ENCODE measurements around the gene NOL6.
A peak's percentile ranks its signal among the peaks of the same experiment; 100 is the strongest.
"Not testable (repeated sequence)": the region's sequence is repeated elsewhere in the genome, so short reads cannot be mapped to it uniquely, and the experiment has no call there.

NOL6 gene

GRCh38 chr9:33472171-33472880 is 1.4 kb downstream of the NOL6 start:
- DNase-seq: no peak

- no peak for DNase-seq
Observed at GRCh38 chr9:33471361-33471760, 2.4 kb downstream of the NOL6 start.

- DNase-seq: no peak
Observed at GRCh38 chr9:33469891-33470290, 3.8 kb downstream of the NOL6 start.

- no peak for DNase-seq
Observed at GRCh38 chr9:33468797-33469621, 4.7 kb downstream of the NOL6 start.

GRCh38 chr9:33468215-33468730 is 5.5 kb downstream of the NOL6 start:
- DNase-seq: no peak

GRCh38 chr9:33467526-33467925 is 6.2 kb downstream of the NOL6 start:
- DNase-seq: no peak

GRCh38 chr9:33466565-33467495 is 6.9 kb downstream of the NOL6 start:
- peak; percentile 76 for DNase-seq

GRCh38 chr9:33465596-33466564 is 7.8 kb downstream of the NOL6 start:
- DNase-seq: no peak

- DNase-seq: no peak
Observed at GRCh38 chr9:33465096-33465495, 8.6 kb downstream of the NOL6 start.

GRCh38 chr9:33464045-33464636 is 9.6 kb downstream of the NOL6 start:
- DNase-seq: no peak

GRCh38 chr9:33463151-33463550 is 10.6 kb downstream of the NOL6 start:
- no peak for DNase-seq

GRCh38 chr9:33461492-33461891 is 12.2 kb downstream of the NOL6 start:
- no peak for DNase-seq

GRCh38 chr9:33460854-33461253 is 12.9 kb downstream of the NOL6 start:
- no peak for DNase-seq

GRCh38 chr9:33459115-33459514 is 14.6 kb downstream of the NOL6 start:
- DNase-seq: no peak

- peak; percentile 69 for DNase-seq
Observed at GRCh38 chr9:33458444-33458843, 15.3 kb downstream of the NOL6 start.

GRCh38 chr9:33455945-33456344 is 17.8 kb downstream of the NOL6 start:
- DNase-seq: no peak

- not testable (repeated sequence) for DNase-seq
Observed at GRCh38 chr9:33455456-33455855, 18.3 kb downstream of the NOL6 start.

- DNase-seq: not testable (repeated sequence)
Observed at GRCh38 chr9:33454661-33455026, 19.1 kb downstream of the NOL6 start.

- no peak for DNase-seq
Observed at GRCh38 chr9:33453999-33454660, 19.6 kb downstream of the NOL6 start.

- DNase-seq: no peak
Observed at GRCh38 chr9:33453286-33453860, 20.4 kb downstream of the NOL6 start.
